Activated naive CD4-positive, alpha-beta T cell treated with anti-CD3 and anti-CD28 coated beads, Interleukin-2, amount 10 ng/mL, durations not matched to agents 7 days and 5 days (primary cell): ENCODE results near the gene UTP14C.
A peak's percentile ranks its signal among the peaks of the same experiment; 100 is the strongest.
"Not testable (repeated sequence)": the region's sequence is repeated elsewhere in the genome, so short reads cannot be mapped to it uniquely, and the experiment has no call there.

Experiments used
- CTCF ChIA-PET: fragments of 350-600 bp; sonication (Branson Sonifier 250); formaldehyde crosslinking; loops from one replicate; lab custom pipeline; 2021; ENCODE audit warnings: antibody characterized with exemption; lab: Charles Lee
- DNase-seq: peaks from one replicate; pipeline ENCODE4 v3.0.0-alpha.2; 2020
- H3K27ac Mint-ChIP-seq: one replicate; pipeline ENCODE4 v1.8.0; 2021; ENCODE audit warnings: mild to moderate bottlenecking, moderate library complexity, mixed read lengths
- H3K27me3 Mint-ChIP-seq: one replicate; pipeline ENCODE4 v1.8.0; 2021; ENCODE audit warnings: mild to moderate bottlenecking, mixed read lengths
- H3K36me3 Mint-ChIP-seq: one replicate; pipeline ENCODE4 v1.8.0; 2021; ENCODE audit warnings: mixed read lengths
- H3K4me1 Mint-ChIP-seq: one replicate; pipeline ENCODE4 v1.8.0; 2021; ENCODE audit warnings: mixed read lengths
- H3K4me3 Mint-ChIP-seq: one replicate; pipeline ENCODE4 v1.8.0; 2021; ENCODE audit warnings: mild to moderate bottlenecking, moderate library complexity, mixed read lengths
- H3K9me3 Mint-ChIP-seq: one replicate; pipeline ENCODE4 v1.8.0; 2021; ENCODE audit warnings: mixed read lengths

UTP14C gene

GRCh38 chr13:52047463-52047862 lies 23.0 kb downstream of the UTP14C start:
- H3K9me3 Mint-ChIP-seq, result peaks cover 2% of the 10 kb centered on the region
- CTCF ChIA-PET, result no interaction called here
- DNase-seq, result no peak
- H3K4me1 Mint-ChIP-seq, result no peaks in the 10 kb centered on the region
- H3K4me3 Mint-ChIP-seq, result no peak overlapping the region
- H3K27ac Mint-ChIP-seq, result no peak overlapping the region
- H3K36me3 Mint-ChIP-seq, result no peaks in the 10 kb centered on the region
- H3K27me3 Mint-ChIP-seq, result no peaks in the 10 kb centered on the region

- no peak for DNase-seq
- H3K4me1 Mint-ChIP-seq, result no peaks in the 10 kb centered on the region
- H3K36me3 Mint-ChIP-seq, result no peaks in the 10 kb centered on the region
- CTCF ChIA-PET, result no interaction called here
- H3K4me3 Mint-ChIP-seq, result no peak overlapping the region
- H3K27ac Mint-ChIP-seq, result no peak overlapping the region
- H3K9me3 Mint-ChIP-seq, result peaks cover 2% of the 10 kb centered on the region
- H3K27me3 Mint-ChIP-seq, result no peaks in the 10 kb centered on the region
These were observed 24.0 kb downstream of the UTP14C start for GRCh38 chr13:52048516-52048915.

GRCh38 chr13:52051400-52051799 lies 26.9 kb downstream of the UTP14C start:
- CTCF ChIA-PET, result interaction anchor here (0.6 kb wide), 1 partner anchor 155 kb away, joined by 3 read pairs; no protein-coding TSS in a partner anchor
- no peak overlapping the region for H3K27ac Mint-ChIP-seq
- H3K9me3 Mint-ChIP-seq, result no peaks in the 10 kb centered on the region
- no peak for DNase-seq
- no peaks in the 10 kb centered on the region for H3K4me1 Mint-ChIP-seq
- H3K4me3 Mint-ChIP-seq, result no peak overlapping the region
- H3K27me3 Mint-ChIP-seq, result no peaks in the 10 kb centered on the region
- H3K36me3 Mint-ChIP-seq, result no peaks in the 10 kb centered on the region

DNA sequence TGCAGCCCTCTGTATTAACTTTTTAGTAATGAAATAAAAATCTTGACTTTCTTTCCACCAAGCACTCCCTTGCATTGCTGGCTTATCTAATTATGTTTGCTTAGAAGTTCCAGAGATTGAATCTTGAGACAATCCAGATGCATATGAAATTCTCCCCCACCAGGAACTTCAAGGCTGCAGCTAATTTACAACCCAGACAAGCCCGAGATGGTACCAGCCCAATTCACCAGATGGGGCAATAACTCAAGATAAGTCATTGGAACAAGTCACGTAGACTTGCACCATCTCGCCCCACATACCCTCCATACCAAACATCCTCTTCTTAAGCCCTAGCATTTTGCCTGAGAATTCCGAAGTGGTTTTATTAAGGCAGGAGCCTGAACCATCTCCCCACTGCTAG lies 29.0 kb downstream of the UTP14C start:
- Mint-ChIP-seq H3K27me3 (no peaks in the 10 kb centered on the region), H3K36me3 (no peaks in the 10 kb centered on the region), H3K4me3 (no peak overlapping the region), H3K27ac (no peak overlapping the region), H3K4me1 (no peaks in the 10 kb centered on the region), H3K9me3 (no peaks in the 10 kb centered on the region)
- DNase-seq, result no peak
- CTCF ChIA-PET, result no interaction called here

DNA sequence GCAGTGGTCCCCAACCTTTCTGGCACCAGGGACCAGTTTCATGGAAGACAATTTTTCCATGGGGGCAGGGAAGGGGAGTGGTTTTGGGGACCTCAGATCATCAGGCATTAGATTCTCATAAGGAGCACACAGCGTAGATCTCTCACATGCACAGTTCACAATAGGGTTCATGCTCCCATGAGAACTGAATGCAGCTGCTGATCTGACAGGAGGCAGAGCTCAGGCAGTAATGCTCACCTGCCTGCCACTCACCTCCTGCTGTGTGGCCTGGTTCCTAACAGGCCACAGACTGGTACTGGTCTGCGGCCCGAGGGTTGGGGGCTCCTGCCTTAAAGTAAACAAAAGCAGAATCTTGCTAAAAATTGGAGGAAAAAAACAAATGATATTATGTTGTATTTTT lies 36.6 kb downstream of the UTP14C start:
- H3K27ac Mint-ChIP-seq, H3K4me3 Mint-ChIP-seq, CTCF ChIA-PET, H3K4me1 Mint-ChIP-seq, DNase-seq, H3K36me3 Mint-ChIP-seq, H3K27me3 Mint-ChIP-seq: not testable (repeated sequence)
- peaks cover 13% of the 10 kb centered on the region for H3K9me3 Mint-ChIP-seq

GRCh38 chr13:52061587-52061986 lies 37.1 kb downstream of the UTP14C start:
- CTCF ChIA-PET, result no interaction called here
- no peak for DNase-seq
- Mint-ChIP-seq H3K27ac (no peak overlapping the region), H3K27me3 (no peaks in the 10 kb centered on the region), H3K4me1 (no peaks in the 10 kb centered on the region), H3K36me3 (no peaks in the 10 kb centered on the region), H3K4me3 (no peak overlapping the region), H3K9me3 (peaks cover 14% of the 10 kb centered on the region)

GRCh38 chr13:52067237-52067636 lies 42.7 kb downstream of the UTP14C start:
- Mint-ChIP-seq H3K9me3 (peaks cover 29% of the 10 kb centered on the region), H3K27me3 (peaks cover 6% of the 10 kb centered on the region), H3K4me3 (no peak overlapping the region), H3K4me1 (peaks cover 13% of the 10 kb centered on the region), H3K36me3 (peaks cover 3% of the 10 kb centered on the region), H3K27ac (no peak overlapping the region)
- DNase-seq, result no peak
- CTCF ChIA-PET, result no interaction called here

DNA sequence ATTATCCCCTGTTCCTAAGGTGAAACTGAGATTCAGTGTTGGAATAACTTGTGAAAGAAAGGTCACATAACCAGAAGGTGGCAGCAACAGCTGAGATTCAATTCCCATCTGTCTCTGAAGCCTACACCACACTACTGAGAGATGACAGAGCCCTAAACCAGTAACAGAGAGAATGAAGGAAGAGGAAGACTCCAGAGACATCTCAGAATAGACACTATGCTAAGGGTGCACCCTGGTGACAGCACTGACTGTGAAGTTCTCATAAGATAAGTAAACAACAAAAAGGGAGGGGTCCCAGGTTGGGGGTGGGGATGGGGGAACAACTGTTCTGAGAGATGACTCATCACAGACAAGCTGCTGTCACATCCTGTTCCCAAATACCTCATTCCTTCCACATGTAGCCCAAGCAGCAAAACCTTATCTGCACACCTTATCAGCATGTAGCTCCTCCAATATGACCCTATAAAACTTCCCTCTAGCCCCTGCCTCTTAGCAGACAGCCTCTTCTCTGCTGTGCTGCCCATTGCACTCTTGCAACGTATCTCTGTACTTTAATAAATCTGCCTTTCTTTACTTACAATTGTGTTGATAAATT lies 46.5 kb downstream of the UTP14C start:
- DNase-seq, result peak; percentile 58
- peaks cover 23% of the 10 kb centered on the region for H3K27me3 Mint-ChIP-seq
- H3K4me3 Mint-ChIP-seq, result no peak overlapping the region

More for the DNA sequence above, 46.5 kb downstream of the UTP14C start:
- Mint-ChIP-seq H3K27ac (no peak overlapping the region), H3K4me1 (peaks cover 13% of the 10 kb centered on the region), H3K36me3 (peaks cover 3% of the 10 kb centered on the region), H3K9me3 (peaks cover 19% of the 10 kb centered on the region)
- CTCF ChIA-PET, result interaction anchor here (0.9 to 1.6 kb wide), 7 partner anchors 12 to 379 kb away, joined by 3 to 8 read pairs (median 4); partner anchors contain the start of gene VPS36
